Stimulated activated CD4-positive, alpha-beta T cell treated with anti-CD3 and anti-CD28 coated beads, Interleukin-4, amount 100 ng/mL, for 4 hours (primary cell): ENCODE data around the gene THRB.

ENCODE experiments used
- DNase-seq, 2 experiments: peaks; one replicate each; pipeline ENCODE4 v3.0.0-alpha.2; 2020

Gene THRB

DNA sequence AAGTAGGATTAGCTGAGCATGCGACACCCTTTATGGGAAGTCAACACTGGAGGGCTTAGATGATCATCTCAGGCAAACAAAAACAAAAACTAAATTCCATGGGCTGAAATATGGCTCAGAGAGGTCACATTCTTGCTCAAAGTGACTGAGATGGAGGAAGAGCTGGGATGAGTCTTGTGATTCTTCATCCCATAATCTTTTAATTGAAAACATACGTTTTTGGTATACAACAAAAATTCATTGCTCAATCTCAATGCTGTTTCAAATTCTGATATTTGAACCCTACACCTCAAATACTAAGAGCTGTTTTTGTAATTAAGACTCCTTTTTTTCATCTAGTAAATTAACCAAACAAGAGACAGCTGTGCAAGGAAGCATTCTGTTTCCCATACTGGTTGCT is 292.6 kb downstream of the THRB start:
- no peak for DNase-seq

DNA sequence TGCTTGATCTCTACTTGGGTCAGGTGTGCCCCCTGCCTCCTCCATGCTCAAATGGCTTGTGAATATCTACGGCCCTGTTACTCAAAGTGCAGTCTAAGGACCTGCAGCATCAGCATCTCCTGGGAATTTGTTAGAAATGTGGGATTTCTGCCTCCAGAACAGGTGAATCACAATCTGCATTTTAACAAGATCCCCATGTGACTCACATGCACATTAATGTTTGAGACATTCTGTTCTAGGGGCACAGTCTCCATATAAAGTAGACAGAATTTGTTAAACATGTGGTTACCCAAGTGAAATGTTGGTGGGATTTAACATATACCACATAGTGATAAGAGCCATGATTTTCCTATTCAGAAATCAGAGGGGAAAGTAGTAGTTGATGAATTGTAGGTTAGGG is 293.3 kb downstream of the THRB start:
- no peak for DNase-seq

DNA sequence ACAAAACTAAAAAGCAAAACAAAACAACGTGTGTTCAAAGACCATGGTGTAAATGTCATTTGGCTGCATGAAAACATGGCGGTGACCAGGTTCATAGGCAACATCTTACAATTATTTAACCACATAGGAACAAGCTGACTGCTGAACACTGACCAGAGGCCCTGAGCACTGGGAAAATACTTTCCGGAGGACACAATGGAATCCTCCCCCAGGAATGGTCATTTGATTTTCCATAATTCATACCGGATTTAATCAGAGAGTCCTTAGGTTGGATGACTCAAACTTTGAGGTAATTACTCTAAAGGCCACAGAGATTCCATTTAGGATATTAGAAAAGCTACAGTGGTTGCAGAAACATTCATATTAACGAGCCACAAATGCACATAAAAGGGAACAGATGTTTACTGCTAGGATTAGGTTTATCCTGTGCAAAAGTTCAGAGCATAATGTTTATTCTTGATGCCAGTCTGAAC is 294.8 kb downstream of the THRB start:
- no peak for DNase-seq

DNA sequence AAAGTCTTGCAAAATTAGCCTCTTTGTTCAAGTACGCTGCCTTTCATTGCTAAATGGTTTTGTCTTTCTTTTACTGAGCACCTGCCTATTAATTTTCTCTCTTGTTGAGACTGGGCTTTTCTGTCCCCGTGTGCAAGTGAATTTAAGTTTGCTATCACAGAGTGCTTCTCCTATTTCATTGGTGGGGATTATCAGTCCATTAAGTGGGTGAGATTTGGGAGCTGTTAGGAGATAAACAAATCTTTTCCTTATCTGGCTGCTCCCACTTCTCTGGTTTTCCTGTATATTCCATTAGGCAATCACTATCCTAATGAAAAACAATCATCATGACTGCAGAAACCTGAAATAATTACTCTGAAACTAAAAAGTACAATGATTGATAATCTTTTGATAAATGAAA is 295.4 kb downstream of the THRB start:
- DNase-seq, result no peak

DNA sequence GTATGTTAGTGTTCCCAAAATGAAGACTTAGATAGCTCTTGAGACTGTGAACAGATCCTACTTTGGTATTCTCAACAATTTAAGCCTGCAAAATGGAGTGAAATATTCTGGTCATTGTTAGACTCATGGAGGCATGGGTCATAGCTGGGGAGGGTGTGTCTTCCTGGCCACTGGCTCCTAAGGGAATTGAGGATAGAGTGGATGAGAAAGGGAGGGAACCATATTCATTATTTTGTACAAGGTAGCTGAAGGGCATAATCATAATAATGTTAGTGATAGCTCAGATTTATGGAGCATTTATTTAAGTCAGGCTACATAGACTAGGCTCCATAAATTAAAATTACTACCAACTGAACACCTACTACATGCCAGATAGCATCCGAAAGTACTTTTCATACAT is 295.9 kb downstream of the THRB start:
- DNase-seq, result no peak

DNA sequence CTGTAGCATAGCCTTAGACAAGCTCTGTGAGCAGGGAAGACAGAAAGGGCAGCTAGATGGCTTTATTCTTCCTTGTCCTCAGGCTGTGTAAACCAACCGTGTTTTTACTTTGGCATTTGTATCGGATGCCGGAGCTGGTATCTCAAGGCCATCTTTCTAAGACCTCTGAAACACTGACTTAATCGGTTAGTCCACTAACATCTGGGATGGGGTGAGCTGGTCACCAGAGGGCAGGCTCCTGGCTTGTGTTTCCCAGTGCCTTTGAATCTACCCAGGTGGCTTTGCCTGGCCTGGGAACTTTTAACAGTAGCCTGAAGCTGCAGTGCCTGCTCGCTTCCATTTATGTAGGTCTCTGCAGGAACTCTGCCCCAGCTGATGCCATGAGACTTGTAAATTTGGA is 296.8 kb downstream of the THRB start:
- no peak for DNase-seq

DNA sequence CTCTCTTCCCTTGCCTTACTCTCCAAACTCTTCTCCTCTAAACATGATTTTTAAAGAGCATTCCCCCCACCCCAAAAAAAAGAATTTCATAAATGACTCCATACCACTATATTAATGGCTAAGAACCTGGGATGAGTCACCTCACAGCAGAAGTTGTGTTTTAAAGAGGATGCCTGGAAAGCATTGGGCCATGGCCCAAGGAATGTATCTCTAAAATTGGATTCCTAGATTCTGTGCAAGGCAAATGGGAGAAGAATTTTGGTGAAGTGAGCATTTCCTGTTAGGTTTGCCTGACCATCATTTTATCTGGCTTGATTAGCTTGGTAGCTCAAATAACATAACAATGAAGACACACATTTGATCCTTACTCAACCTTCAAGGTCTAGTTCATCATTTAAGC is 298.1 kb downstream of the THRB start:
- no peak for DNase-seq

DNA sequence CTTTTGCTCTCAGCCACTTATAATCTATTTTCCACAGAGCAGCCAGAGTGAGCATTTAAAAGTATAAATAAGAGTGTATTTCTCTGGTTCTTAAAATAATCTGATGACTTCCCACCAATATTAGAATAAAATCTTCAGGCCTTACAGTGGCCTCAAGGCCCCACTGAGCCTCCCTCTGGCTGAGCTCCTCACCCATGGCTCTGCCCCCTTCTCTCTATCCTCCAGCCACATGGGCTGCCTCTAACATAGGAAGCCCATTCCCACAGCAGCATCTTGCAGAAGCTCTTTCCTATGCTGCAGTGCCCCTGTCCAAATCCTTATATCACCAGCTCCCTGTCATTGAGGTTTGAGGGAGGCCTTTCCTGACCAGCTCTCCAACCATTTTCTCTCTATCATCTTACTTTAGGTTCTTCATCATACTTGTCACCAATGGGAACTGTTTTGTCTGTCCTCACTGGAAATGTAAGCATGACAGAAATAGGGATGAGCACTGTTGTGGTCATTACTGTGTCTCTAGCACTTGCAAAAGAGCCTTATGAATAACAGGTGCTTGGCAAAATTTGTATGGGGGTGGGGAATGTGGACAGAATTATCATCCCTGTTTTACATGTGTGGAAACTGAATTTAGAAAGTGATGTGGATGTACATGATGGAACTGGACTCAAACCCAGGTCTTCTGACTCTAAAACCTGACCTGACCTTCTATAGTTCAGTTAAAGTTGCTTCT is 299.0 kb downstream of the THRB start:
- DNase-seq, result no peak

DNA sequence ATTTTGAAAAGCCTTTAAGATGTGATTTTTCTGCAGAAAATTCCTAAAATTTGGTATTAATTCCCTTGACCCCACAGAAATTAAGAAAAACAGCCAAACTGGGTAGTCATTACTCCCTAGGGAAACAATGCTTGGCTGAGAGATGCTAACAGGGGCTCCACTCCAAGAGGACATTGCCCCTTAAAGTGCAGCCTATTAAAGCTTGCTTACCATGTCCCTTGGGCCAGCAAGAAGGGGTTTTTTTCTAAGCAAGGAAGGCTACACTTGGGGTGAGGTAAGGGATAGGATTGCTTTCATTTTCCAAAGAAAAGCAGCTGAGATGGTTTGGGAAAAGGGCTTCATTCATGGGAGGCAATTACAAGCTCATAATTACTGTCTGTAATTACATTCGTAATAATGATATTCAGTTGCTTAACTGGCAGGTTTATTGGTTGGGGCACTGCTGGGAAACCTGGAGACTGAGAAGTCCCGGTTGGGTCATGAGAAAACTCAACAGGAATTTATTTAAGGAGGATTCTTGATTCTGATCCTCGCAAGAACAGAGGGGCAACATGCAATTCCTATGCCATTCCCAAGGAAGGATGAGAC is 302.1 kb downstream of the THRB start:
- no peak for DNase-seq

DNA sequence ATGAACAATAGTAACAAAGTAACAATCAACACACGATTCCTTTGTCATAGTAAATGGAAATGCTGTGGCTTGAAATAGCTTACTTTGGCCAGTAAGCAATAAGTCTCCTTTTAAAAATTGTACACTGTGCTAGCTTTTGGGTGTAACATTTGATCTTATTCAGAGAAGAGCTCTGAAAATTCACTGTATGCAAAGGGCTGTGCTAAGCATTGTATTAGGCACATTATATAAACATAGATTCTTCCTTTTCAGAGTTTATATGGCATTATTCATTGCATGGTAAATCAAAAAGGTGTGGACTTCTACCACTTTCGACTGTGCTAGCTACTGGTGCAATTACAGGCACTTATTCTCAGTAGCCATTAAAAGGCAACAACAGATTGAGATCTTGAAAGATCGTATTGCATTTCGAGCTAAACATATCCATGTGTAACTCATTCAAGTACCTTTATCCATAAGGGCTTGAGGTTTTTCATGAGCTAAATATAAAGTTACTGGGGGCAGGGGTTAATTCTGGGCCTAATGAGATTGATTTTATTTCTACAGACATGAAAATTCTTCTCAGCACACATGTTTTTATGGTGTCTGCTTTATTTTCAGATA is 302.7 kb downstream of the THRB start:
- no peak for DNase-seq

DNA sequence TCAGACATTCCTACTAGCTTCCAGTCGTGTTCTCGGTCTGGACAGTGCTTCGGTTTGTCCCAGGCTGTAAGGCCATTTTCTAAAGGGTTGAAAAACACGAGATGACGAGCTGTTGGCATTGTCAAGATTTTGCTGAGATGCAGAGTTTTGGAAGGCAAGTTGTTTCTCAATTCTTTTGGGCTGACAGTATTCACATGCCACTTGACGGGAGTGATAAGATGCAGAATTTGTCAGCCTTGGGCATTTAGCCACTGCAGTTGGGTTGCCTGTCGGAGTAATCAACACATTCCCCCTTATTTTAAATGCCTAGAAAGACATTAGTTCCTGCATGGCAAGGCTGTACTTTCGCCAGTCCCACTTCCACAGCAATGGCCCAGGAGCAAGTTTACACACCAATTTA is 304.4 kb downstream of the THRB start:
- DNase-seq, result no peak

DNA sequence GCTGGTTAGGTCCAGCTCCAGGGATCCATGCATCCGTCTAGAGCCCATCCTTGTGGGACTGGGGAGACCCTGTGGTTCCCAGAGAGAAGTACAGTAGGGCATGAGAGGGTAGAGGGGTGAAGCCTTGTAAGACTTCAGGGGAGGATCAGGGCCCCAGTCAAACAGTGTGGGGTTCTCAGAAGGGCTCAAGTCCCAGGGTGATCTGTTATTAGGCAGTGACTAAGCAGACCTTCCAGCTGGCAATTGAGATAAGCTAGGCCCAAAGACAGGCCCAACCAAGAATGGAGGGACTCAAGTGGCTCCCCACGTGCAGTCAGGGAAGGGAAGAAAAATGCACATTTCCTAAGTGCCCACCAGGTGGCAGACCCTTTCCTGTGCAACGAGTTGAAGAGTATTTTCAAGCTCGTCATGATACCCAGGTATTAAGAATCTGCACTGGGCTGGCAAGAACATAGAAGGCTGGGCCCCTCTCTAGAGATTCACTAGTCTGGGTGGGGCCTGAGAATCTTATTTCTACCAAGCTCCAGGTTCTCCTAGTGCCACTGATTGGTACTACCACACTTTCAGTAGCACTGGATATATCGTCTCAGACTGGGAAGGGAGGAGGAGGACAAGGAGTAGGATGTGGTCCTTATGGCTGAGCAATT is 308.8 kb downstream of the THRB start:
- no peak for DNase-seq

DNA sequence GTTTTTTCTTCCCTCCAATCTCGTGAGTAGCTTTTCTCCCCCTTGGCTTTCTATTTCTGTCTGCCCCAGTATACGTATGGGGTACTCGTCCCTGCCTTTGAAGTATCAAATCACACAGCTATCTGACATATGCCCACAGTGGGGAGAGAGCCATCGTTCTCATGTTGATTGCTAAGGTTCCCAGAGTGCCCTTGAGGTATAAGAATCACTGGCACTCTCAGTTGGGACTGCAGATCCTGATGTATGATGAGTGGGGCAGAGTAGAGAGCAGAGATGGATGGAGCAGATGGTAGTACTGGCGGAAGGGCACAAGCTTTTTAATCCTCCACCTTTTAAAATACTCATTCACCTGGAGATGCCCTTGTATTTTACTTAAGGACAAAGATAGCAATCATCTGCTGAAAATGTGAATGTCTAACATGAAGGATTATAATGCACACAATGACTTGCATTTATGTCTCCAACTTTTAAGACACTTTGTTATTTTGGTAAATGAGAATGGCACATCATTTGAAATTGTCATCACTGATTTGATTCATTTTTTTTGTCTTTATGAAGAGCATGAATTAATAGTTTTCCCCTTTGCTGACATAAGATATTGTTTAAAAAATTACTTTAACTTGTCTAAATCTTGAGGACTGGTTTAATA is 310.0 kb downstream of the THRB start:
- DNase-seq, result no peak

DNA sequence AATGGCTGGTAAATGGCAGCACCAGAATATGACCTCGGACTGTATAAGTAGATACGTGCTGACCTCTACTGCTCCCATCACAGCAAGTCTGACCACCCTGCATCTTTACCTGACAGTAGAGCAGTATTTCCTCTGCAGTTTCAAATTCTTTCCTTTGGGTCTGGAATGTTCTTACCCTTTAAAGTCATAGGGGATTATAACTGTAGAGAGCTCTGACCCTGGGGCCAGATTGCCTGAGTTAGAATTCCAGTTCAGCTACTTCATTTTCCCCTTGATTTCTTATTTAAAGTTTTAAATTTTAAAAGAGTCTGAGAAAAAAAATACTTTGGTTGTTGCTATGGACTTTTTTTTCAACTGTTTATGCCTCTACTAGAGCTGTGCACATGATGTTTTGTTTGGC is 311.9 kb downstream of the THRB start:
- no peak for DNase-seq

DNA sequence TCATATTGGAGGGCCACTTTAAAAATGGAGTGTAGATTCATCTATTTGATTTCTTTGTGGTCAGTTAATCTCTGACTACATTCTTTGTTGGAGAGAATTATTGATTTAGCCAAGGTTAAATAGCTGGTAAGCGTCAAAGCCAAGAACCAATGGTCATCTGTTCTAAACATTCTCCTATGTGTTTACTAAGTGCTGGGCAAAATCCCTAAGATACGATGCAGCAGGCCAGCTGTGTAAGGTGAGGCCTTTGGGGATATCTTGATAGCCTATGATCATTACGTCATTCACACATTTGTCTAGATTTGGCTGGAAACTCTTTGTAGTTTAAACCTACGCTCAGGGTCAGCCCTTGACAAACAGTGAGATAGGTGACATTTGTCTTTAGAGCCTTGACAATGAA is 313.4 kb downstream of the THRB start:
- no peak for DNase-seq

DNA sequence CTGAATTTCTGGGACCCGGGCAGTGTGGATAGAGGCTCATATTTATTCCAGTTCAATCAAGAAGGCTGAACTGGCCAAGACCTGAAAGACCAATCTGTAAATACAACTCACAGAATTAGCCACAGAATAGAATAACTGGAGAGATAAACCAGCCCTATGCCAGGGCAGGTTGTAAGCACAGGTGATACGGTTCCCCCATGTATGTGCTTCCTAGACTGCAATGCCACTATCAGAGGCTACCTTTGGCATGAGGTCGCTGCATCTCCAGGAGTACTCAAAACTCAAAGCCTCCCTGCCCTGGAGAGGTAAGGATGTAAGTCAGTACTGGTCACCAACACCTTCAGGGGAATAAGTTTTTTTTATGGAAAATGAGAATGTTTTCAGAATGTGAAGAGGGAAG is 314.0 kb downstream of the THRB start:
- no peak for DNase-seq

DNA sequence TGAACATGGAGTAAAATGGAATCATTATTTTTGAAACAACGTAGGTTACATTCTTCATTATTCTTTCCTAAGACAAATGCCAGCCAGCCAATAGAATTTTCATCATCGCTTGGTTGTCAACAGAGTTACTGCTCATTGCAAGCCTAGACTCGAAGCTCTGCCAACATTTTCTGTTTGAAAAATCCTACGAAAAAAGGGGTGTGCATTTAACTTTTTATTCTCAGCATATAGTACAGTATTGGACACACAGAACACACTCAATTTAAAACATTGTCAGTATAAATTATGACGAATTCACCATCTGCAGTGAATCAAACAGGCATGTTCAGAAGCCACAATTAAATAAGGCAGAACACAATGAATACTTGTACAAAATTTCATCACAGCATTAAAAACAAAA is 317.4 kb downstream of the THRB start:
- DNase-seq, result no peak

DNA sequence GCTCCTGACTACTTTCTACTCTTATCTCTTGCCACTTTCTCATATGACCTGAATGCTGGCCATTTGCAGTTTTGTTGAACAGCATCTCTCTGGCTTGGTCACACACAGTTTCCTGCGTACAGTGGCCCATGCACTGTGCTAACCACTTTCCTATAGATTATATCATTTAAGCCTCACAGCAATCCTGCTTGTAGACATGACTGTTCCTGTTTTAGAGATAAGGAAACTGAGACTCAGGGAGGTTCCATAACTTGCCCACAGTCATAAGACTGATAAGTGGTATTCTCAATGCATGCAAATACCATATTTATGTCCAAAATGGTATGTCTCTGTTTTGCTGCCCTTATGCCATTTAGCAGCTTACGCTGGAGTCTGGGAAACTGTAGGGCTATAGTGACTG is 320.0 kb downstream of the THRB start:
- no peak for DNase-seq

DNA sequence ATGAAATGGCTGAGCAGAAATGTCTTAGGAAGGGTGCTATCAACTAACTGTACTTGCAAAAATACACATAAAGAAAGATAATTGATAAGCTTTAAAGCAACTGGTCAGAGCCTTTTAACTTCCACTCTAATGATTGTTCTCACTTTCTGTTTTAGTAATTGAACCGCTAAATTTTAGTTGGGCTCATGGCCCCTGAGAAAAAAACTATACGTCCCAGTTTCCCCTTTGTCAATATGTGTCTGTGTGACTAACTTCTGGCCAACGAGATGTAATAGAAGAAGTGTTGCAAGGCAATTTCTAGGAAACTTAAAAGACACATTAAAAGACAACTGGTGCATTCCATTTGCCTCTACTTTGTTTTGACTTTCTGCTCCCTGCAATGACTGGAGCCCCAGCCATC is 325.7 kb downstream of the THRB start:
- DNase-seq, result no peak

DNA sequence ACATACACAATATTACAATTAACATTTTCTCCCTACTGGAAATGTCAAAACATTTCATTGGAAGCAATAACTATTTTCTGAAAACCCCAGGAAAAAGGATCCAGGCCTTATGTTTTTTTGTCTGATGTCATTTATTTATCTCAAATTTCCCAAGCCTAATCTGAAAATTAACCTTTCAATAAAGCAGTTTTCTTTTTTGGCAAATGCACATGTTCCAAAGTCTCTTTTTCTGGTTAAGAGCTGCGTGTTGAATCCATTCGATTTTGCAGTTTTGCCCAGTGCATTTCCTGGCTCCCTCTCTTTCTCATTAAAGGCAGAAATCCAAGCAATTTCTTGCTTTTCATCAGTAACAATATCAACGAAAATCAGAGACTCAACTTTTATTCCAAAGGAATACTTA is 327.2 kb downstream of the THRB start:
- no peak for DNase-seq

DNA sequence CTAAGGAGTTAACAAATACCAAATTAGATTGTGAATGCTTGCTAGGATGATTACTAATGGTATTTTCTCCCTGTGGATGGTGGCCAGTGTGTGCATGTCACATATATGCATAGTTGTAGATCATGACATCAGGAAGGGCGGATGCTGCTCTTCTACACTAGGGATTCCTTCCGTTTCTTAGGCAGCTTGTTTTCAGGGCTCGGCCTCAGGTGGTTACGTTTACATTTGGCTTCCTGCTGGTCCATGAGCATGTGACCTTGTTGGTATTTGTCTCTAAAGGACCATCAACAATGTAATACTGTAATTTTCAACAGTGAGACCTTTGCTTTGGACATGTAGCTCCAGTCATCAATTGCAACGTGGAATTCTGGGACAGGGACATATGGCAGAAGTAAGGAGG is 328.1 kb downstream of the THRB start:
- no peak for DNase-seq

DNA sequence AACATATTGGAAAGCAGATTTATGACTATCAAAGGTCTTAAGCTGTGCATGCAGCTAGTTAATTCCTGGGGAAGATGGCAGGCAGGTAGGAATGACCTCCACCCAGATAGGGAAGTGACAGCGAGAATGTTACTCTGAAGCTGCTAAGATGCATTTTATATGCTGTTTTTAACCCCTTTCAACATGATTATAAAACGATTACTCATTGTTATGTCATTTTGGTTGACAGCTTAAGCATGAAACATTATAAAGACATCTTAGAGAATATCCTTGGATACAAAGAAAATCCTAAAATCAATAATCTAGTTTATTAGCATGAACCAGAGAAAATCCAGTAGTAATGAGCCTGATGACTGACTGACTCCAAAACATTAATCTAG is 329.1 kb downstream of the THRB start:
- no peak for DNase-seq

DNA sequence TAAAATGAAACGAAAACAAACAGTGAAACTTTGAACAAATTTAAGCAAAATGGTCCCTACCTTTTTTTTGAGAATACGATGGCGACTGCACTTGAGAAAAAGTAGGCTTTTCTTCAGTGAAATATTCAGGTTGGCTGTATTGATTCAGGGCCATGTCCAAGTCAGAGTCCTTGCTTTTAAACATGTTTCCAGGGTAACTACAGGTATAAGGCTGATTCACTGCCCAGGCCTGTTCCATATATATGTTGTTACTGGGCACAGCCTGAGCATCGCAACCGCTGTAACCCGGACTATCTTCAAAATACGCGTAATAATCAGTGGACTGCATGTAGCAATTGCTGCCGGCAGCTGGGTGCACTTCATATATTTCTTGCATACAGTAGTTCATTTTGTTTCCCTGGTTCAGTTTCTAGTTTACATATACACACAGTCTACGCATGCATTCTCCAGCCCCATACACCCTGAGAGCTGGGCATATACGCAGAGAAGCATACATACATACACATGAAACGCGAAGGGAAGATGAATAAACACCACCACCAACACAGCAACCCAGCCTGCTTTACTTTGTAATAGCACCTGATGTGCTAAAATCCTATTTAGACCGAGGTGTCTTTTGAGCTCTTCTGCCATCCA is 329.6 kb downstream of the THRB start:
- DNase-seq, result no peak
